ENCODE results near the gene TNFRSF18.

The TNFRSF18 gene

DNA sequence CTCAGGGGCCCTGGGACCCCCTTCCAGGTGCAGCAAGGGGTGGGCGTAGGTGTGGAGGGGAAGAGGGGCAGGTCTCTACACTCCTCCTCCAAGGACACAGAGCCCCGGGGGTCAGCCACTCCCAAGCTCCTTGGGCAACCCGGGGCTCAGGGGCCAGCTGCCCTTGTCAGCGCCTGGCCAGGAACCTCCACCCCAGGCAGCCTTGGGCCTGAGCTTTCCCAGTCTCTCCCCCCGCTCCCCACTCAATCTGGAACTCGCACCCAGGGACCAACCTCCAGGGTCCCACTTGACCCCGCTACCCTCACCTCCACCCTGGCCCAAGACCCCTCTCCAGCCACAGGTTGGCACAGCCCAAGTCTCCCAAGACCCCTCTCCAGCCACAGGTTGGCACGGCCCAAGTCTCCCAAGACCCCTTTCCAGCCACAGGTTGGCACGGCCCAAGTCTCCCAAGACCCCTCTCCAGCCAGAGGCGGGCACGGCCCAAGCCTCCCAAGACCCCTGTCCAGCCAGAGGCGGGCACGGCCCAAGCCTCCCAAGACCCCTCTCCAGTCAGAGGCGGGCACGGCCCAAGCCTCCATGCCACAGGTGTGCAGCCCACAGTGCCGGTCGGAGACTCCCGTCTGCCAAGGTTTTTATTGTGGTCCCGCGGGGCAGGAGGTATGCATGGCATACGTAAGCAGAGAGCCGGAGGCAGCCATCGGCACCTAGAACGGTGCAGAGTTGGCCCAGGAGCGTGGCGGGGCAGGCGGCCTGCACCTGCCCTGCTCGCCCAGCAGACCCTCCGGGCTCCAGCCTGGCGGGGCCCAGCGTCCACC is 4.5 kb upstream of the TNFRSF18 start:
- DNase-seq, result peak; percentile 25

GRCh38 chr1:1208713-1209433 is 2.5 kb upstream of the TNFRSF18 start:
- DNase-seq, result no peak

DNA sequence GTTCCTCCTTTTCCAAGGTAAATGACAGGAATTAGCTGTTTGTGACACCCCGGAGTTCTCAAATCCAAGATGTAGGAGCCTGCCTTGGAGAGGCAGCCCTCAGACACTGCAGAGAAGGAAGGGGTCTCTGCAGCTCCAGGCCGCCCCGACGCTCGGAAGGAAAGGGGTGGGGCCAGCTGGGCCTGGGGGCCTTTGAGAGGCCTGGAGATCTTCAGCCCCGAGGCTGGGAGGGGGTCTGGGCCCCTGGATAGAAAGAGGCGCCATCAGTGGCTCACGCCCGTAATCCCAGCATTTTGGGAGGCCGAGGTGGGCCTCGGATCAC is 1.1 kb upstream of the TNFRSF18 start:
- no peak for DNase-seq

GRCh38 chr1:1206966-1207531 is 657 bp upstream of the TNFRSF18 start:
- DNase-seq, result no peak

- DNase-seq, result no peak
Measured at GRCh38 chr1:1205769-1206375, 520 bp downstream of the TNFRSF18 start.

DNA sequence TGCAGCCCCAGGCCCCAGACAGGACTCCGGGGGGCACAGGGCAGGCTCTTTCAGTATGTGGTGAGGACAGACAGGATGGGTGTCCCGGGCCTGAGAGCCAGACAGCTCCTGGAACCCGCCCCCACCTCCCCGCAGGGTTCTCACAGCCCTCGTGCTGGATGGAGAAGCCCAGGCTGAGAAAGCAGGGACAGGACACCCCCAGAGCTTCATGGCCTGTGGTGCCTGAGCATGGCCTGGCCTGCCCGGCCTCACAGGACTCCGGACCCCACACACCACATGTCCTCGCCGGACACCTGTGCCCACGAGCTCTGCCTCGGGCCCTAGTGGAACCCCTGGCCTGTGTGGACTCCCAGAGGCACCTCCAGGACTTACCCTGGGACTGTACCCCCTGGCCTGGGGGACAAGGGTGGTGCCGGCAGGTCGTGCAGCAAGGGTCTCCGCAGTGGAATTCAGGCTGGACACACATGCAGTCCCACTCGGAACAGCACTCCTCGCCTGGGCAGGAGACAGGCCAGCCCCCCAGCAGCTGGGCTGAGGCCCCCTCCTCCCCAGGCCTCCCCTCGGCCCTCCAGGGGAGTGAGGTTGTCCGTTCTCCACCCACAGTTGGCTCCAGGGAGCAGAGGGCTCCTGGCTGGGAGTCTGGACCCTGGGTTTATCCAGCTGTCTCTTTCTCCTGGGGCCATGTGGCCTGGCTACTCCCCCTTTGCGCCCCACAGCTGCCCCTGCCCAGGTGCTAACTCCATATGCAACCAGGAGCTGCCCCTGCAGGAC is 1.2 kb downstream of the TNFRSF18 start:
- DNase-seq, result no peak

DNA sequence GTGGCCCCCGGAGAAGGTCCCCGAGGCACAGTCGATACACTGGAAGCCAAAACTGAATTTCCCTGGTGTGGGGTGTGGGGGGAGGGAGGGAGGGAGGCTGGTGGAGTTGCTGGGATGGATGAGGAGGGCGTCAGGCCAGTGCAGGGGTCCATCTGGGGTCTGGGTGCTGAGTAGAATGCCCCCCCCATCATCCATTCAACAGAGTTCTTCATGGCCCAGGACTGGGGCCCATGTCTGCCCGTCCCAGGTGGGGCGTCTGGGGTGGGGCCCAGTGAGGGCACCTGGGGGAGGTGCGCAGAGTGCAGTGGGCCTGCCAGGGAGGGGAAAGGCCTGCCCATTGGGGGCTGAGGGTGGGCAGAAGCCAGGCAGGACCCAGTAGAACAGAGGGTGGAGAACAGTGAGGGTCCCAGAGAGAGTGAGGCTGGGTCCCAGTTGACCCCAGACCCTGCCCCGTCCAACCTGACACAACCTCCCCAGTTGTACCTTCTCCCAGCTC is 1.9 kb downstream of the TNFRSF18 start:
- DNase-seq, result no peak

DNA sequence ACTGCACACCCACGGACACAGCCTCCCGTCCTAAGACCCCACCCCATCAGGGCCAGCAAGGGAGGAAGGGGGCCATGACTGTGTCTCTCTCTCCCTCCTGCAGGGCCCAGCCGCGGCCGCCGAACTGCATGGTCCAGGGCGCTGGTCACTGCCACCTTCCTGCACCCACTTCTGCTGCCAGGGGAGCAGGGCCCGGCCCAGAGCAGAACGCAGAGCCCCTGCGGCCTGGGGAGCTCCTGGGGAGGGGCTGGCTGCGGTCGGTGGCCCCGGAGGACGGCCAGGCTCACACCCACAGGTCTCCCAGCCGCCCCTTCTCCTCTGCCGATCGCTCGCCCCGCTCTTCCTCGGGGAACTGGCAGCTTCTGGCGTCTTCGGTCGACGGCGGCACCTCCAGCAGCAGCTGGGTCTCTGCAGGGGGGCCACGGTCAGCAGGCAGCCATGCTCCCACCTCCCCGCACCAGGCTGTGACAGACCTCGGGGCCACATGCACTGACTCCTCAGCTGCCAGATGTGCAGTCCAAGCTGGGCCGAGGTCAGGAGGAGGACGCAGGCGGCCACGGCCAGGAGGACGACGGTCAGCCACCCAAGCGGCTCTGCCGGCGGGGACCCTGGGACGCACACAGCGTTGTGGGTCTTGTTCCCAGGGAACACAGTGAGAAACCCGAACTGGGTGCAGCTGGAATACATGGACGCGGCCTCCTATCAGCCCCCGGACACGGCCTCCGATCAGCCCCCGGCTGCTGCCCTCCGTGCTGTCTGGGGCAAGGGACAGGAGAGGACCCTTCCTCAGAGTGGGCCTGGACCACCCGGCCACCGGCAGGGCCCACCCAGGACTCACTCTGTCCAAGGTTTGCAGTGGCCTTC is 2.6 kb downstream of the TNFRSF18 start:
- peak; percentile 40 for DNase-seq

GRCh38 chr1:1202831-1203560 is 3.4 kb downstream of the TNFRSF18 start:
- DNase-seq, result peak; percentile 51

GRCh38 chr1:1200876-1201810 is 5.2 kb downstream of the TNFRSF18 start:
- DNase-seq, result peak; percentile 46

DNA sequence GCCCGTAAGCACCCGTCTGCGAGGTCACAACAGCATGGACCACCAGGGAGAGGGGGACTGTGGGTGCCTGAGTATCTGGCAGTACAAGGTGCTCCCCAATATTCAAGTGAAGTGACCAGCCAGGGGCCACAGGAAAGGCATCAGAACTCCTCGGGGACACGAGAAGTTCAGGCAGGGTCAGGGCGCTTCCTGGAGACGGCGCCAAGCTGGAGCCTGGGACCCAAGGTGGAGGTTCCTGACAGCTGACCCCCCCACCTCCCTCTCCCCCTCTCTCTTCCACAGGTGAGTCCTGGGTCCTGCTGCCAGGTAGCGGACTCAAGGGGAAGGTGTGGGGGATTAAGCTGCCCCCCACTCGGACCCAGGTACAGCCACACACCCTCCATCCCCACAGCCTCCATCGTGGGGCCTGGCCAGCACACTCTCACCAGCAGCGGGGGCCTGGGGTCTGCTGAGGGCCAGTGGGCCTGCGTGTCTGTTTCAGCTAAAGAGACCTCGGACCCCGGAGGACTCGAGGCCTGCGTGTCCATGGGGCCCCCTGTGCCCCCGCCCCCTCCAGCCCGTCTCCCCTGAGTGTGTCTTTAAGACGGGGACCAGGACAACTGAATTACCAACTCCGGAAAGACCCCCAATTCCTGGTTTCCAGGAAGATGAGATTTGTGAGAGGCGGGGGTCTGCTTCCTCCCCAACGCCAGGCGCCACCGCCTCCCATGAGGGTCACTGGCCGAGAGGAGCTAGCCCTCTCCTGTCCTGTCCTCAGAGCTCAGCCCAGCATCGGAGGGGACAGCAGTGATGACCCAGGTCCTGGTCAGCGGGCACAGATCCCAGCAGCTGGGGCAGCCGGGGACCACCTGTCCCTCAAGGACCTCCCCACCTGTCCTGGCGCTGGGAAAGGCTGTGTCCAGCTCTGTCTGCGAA is 6.2 kb downstream of the TNFRSF18 start:
- no peak for DNase-seq

- no peak for DNase-seq
Measured at GRCh38 chr1:1199141-1199960, 7.0 kb downstream of the TNFRSF18 start.

DNA sequence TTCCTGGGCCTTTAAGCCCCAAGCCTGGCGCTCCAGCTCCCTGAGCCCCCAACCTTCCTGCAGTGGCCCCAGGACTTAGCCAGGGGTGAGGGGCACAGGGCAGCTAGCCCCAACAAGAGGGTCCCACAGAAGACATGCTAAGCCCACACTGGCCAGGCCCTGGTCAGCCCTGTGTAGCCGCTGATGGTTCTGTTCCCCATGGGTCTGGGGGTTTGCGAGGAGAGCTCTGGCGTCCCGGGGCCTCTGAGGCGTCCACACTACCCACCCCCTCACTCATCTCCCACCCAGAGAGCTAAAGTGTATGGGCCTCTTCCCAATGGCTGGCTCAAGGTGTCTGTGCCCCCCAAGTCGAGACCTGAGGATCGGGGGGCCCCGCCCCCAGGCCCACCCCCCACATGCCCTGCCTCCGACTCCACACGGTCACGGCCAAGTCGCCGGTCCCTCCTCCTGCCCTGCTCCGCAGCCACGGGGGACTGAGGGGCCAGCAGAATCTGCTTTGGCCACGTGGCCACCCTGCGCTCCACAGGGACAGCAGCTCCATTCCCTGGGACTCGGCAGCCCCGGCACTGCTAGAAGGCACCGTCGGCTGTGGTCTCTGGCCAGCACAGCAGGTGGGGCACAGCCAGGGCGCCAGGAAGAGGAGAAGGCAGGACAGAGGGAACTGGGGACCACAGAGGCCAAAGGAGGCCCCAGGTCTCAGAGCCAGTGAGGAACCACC is 7.8 kb downstream of the TNFRSF18 start:
- DNase-seq, result no peak

DNA sequence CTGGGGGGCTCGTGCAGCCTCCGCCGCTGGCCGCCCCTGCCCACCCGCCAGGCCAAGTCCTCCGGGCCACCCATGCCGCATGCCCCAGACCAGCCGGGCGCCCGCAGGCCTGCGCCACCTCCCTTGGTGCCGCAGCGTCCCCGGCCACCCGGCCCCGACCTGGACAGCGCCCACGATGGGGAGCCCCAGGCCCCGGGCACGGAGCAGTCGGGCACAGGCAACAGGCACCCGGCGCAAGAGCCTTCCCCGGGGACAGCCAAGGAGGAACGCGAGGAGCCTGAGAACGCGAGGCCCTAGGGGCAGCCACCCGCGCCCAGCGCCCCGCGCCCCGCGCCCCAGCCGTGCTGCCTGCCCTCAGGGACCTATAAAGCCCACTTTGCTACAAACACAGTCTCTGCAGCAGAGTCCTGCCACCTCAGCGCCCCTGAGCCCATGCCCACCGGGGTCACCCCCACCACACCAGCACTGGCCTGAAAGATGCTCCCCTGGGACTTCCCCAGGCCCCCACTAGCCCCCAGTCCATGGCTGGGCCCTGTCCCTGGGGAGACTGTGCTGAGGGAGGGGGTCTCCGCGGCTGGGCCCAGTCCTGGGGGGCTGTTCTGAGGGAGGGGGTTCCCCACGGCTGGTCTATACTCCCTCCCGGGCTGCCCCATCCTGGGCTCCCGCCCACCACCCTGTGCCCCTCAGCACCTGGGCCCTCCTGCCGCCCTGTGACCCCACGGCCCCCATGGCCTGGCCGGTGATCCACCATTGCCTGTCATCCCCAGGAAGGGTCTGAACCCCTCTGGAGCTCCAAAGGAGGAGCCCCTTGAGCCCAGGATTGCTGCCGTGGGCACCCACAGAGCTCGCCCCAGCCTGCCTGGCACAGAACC is 8.6 kb downstream of the TNFRSF18 start:
- DNase-seq, result no peak

DNA sequence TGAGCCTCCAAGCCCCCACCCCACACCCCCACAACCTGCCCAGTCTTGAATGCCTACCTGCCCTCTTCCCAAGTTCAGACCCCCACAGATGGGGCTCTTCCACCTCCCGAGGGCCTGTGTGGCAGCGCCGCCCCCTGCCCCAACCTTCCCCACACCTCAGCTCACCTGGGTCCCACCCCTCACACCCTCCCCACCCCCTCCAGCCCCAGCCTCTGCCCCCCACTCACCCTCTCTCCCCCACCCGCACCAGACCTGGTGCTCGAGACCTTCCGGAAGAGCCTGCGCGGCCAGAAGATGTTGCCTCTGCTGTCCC is 9.2 kb downstream of the TNFRSF18 start:
- no peak for DNase-seq

All from NCI-H2171 (cell line).